RPMI8226 (cell line): ENCODE measurements around the gene SARM1.
A peak's percentile ranks its signal among the peaks of the same experiment; 100 is the strongest.

ENCODE experiments used
- DNase-seq: peaks from one replicate; pipeline ENCODE4 v3.0.0-alpha.2; 2015

The SARM1 gene

GRCh38 chr17:28369684-28370034 is 1.8 kb upstream of the SARM1 start:
- DNase-seq = no peak

GRCh38 chr17:28370035-28370743 is 1.3 kb upstream of the SARM1 start, which contains the start of gene VTN:
Gene VTN (minus strand): TSS chr17:28370307. CDS start chr17:28370203, 104 bp downstream.
- DNase-seq = no peak

- DNase-seq = no peak
Observed at GRCh38 chr17:28370744-28371103, 770 bp upstream of the SARM1 start.

- peak; percentile 28 for DNase-seq
Observed at GRCh38 chr17:28372203-28372944, 880 bp downstream of the SARM1 start.

GRCh38 chr17:28372945-28373274 is 1.4 kb downstream of the SARM1 start:
- DNase-seq = no peak

- no peak for DNase-seq
Observed at GRCh38 chr17:28379814-28380801, 8.6 kb downstream of the SARM1 start.

GRCh38 chr17:28381141-28381825 is 9.8 kb downstream of the SARM1 start:
- no peak for DNase-seq

- peak; percentile 68 for DNase-seq
Observed at GRCh38 chr17:28384281-28385036, 13.0 kb downstream of the SARM1 start.

GRCh38 chr17:28385037-28385400 is 13.5 kb downstream of the SARM1 start:
- DNase-seq = peak; percentile 20

GRCh38 chr17:28385406-28385805 is 13.9 kb downstream of the SARM1 start:
- DNase-seq = peak; percentile 18

GRCh38 chr17:28386391-28386790 is 14.9 kb downstream of the SARM1 start:
- DNase-seq = no peak

- DNase-seq = no peak
Observed at GRCh38 chr17:28388106-28388505, 16.6 kb downstream of the SARM1 start.

GRCh38 chr17:28390141-28390540 is 18.6 kb downstream of the SARM1 start:
- DNase-seq = no peak

- DNase-seq = no peak
Observed at GRCh38 chr17:28390563-28390962, 19.1 kb downstream of the SARM1 start.

GRCh38 chr17:28390984-28391383 is 19.5 kb downstream of the SARM1 start:
- DNase-seq = no peak

- no peak for DNase-seq
Observed at GRCh38 chr17:28391401-28391800, 19.9 kb downstream of the SARM1 start.

GRCh38 chr17:28392491-28392890 is 21.0 kb downstream of the SARM1 start:
- DNase-seq = no peak

GRCh38 chr17:28394337-28395116 is 23.0 kb downstream of the SARM1 start:
- DNase-seq = no peak

- no peak for DNase-seq
Observed at GRCh38 chr17:28395426-28395825, 23.9 kb downstream of the SARM1 start.

- no peak for DNase-seq
Observed at GRCh38 chr17:28395968-28396367, 24.5 kb downstream of the SARM1 start.

GRCh38 chr17:28396635-28397239 is 25.2 kb downstream of the SARM1 start:
- DNase-seq = no peak
